NCI-H128 (cell line): ENCODE results near the gene DCAF6.

Source experiments
- DNase-seq: peaks from one replicate; lab custom pipeline; 2025; ENCODE audit not compliant: unreplicated experiment; lab: John Stamatoyannopoulos, UW

DCAF6 gene

GRCh38 chr1:167964646-167965045, 28.2 kb downstream of the DCAF6 start:
- DNase-seq = no peak

- DNase-seq = no peak
These were observed 29.6 kb downstream of the DCAF6 start for GRCh38 chr1:167966050-167966449.

DNA sequence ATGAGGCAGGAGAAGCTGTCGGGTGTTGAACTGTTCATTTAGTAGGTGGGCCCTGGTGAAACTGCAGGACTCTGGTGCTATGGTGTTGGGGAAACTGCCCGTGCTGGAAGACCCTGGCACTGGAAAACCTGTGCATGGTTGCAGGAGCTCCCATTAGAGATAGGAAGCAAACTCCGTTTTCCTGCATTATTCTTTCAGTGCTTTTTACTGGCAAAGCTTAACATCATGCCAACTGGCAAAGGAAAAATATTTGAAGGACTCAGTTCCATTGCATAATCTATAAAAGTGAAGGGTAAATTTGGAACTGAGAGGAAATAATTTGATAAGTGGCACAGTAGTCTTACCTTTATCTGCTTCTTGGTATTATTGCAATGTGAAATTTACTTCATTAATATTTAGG, 32.1 kb downstream of the DCAF6 start:
- no peak for DNase-seq

DNA sequence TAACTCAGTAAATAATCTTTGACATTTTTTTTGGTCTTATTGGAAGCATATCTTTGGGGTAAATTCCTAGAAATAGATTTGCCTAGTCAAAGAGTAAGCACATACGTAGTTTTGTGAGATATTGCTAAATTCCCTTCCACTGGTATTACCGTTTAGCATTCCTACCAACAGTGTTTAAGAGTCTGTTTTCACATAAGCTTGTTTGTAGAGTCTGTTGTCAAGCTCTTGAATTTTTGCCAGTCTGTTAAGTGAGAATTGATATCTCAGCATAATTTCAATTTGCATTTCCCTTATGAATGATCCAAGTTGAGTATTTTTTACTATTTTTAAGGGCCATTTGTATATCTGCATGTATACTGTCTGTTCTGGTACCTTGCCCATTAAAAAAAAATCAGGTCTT, 37.3 kb downstream of the DCAF6 start:
- no peak for DNase-seq

DNA sequence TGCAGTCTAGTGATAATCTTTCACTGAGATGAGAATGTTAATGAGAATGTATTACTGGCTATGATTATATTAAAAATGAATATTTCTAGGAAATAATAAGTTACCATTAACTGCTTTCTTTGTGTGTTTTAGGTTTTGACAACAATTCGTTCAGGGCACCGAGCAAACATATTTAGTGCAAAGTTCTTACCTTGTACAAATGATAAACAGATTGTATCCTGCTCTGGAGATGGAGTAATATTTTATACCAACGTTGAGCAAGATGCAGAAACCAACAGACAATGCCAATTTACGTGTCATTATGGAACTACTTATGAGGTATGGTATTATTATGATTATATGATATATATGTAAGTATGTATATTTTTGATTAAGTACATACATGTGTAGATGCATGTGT, 38.2 kb downstream of the DCAF6 start:
- DNase-seq = no peak

- DNase-seq = no peak
These were observed 40.8 kb downstream of the DCAF6 start for GRCh38 chr1:167977245-167977644.

GRCh38 chr1:167981933-167982332, 45.5 kb downstream of the DCAF6 start:
- no peak for DNase-seq

GRCh38 chr1:167983797-167984420, 47.4 kb downstream of the DCAF6 start:
- DNase-seq = no peak

DNA sequence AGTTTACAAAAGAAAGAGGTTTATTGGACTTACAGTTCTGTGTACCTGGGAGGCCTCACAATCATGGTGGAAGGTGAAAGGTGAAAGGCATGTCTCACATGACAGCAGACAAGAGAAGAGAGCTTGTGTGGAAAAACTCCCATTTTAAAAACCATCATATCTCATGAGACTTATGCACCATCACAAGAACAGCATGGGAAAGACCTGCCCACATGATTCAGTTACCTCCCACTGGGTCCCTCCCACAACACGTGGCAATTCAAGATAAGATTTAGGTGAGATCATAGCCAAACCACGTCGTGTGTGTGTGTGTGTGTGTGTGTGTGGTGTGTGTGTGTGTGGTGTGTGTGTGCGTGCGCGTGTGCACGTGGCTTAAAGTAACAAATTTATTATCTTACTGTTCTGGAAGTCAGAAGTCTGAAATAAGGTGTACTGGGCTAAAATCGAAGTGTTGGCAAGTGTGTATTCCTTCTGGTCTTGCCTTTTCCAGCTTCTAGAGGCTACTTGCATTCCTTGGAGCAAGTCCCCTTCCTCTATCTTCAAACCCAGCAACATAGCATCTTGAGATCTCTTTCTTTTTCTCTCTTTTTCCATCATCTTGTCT, 48.5 kb downstream of the DCAF6 start:
- no peak for DNase-seq

GRCh38 chr1:167987174-167987573, 50.7 kb downstream of the DCAF6 start:
- DNase-seq = no peak

- no peak for DNase-seq
These were observed 55.1 kb downstream of the DCAF6 start for GRCh38 chr1:167991546-167991945.

DNA sequence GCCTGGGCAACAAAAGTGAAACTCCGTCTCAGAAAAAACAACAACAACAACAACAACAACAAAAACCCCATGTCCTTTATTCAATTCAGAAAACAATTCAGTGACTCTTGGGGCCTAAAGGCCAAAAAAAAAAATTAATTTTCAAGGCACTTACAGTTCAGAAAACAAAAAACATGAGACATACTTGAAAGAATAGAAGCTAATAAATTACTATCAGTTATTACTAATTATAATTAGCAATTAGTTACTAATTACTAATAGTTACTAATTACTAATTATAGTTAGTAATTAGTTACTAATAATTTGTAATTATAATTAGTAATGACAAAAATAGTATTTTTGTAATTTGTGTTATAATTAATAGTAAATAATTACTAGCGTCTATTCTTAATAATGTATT, 57.2 kb downstream of the DCAF6 start:
- DNase-seq = no peak

DNA sequence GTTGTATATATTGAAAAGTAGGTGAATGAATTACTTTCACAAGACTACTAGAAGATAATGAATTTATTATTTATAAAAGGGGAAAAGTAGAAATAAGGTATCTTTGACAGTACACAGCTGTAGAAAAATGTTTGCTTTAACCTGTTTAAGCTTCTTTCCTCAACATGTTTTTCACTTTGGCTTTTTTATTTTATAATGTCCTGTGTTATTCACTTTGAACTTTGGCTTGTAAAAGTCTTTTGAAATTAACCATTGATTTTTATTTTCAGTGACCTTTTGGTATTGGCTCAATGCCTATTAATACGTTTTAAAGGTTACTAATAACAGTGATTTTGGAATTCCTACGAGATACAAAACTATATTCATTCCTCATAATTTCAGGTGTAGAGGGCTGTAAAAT, 58.1 kb downstream of the DCAF6 start:
- DNase-seq = no peak

GRCh38 chr1:167995038-167995437, 58.6 kb downstream of the DCAF6 start:
- no peak for DNase-seq

GRCh38 chr1:167996266-167996665, 59.8 kb downstream of the DCAF6 start:
- DNase-seq = no peak

DNA sequence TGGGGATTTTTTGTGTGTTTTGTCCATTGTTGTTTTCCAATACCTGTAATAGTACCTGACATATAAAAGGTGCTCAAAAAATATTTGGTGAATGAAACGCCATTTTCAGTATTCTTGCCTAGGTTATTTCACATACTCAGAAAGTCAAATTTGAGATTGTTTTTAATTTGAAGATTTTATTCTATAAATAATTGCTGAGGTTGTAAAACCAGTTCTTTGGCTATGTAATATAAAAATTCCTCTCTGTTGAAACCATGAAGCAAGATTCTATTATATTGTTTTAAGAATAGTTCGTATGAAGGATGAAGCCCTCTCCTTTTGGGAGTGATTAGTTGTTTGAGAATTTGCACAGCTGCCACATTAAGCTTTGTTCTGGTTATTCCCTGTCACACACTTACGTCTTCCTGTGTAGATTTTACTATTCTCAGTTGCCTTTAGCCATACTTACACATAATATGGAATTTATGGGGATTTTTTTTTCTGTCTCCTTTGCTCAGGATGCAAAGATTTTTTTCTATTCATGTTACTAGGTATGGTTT, 60.6 kb downstream of the DCAF6 start:
- DNase-seq = no peak

GRCh38 chr1:167999877-168000276, 63.4 kb downstream of the DCAF6 start:
- no peak for DNase-seq

GRCh38 chr1:168000656-168001055, 64.2 kb downstream of the DCAF6 start:
- DNase-seq = no peak

- no peak for DNase-seq
These were observed 64.7 kb downstream of the DCAF6 start for GRCh38 chr1:168001213-168001612.

DNA sequence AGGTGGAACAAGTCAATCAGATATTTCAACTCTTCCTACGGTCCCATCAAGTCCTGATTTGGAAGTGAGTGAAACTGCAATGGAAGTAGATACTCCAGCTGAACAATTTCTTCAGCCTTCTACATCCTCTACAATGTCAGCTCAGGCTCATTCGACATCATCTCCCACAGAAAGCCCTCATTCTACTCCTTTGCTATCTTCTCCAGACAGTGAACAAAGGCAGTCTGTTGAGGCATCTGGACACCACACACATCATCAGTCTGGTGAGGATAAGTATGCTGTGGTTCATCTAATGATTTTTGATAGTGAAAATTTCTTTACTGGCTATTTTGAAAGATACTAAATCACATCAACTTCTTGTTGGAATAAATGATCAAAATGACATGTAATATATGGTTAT, 68.0 kb downstream of the DCAF6 start:
- no peak for DNase-seq

DNA sequence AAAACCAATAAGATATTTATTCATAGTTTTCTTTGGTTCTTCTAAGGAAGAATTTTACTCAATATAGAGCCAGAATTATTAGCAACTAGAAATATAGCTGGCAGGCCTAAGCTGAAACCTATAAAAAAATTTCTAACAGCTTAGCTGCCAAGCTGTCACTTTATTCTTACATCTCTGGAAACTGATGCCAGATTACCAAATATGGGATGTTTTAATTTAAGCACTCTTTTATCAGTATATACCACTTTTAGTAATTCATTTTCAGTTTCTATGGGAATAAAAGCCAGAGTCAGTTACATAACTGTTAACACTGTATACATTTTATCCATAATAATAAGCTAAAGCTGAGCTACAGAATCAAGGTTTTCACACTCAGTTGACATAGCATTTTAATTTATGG, 69.0 kb downstream of the DCAF6 start:
- no peak for DNase-seq

DNA sequence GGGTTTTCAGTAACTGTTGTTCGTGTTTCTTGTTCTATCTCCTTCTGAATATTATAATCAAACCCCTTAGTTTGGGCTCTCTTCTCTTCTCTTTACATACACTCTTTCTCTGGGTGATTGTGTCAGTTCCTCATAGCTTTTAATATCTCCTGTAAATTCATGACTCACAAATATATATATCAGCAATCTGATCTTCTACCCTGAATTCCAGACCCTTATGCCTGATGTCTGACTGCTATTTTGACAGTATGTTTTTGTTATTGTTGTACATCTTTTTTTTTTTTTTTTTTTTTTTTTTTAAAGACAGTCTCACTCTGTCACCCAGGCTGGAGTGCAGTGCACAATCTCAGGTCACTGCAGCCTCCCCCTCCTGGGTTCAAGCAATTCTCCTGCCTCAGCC, 71.2 kb downstream of the DCAF6 start:
- no peak for DNase-seq

DNA sequence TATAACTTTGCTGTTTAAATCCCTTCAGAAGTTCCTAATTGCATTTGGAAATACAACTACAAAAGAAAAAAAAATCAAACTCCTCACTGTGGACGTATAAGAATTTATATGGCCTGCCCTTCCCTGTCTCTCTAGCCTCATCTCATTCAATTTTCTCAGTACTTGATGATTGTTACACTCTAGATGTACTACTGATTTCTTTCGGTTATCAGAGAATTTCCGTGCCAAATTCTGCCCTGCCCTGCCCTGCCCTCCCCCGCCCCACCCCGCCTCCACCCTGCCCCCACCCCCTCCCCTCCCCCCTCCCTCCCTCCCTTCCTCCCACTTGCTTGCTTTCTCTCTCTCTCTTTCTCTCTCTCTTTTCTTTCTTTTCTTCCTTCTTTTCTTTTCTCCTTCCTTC, 72.1 kb downstream of the DCAF6 start:
- DNase-seq = no peak
